ENCODE results near the gene PIP5KL1.

Gene PIP5KL1

DNA sequence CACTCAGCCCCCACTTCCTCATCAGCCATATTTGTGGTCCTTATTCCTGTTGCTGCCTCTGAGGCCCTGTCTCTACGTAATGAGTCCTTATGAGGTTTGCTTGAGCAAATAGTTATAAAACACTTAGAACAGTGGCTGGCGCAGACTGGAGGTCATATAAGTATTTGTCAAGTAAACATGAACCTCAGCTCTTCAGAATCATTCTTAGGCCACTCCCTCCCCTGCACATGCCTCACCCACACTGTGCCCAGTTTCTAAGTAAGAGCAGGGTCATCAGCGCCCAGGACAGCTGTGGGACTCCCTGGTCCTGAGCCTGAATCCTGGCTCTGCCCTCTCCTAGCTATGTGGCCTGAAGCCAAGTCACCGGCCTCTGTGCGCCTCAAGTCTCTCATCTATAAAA, 17.7 kb downstream of the PIP5KL1 start:
- no peak for DNase-seq

- DNase-seq, result no peak
These were observed 18.3 kb downstream of the PIP5KL1 start for GRCh38 chr9:127912296-127912695.

GRCh38 chr9:127910613-127911205, 19.9 kb downstream of the PIP5KL1 start:
- no peak for DNase-seq

DNA sequence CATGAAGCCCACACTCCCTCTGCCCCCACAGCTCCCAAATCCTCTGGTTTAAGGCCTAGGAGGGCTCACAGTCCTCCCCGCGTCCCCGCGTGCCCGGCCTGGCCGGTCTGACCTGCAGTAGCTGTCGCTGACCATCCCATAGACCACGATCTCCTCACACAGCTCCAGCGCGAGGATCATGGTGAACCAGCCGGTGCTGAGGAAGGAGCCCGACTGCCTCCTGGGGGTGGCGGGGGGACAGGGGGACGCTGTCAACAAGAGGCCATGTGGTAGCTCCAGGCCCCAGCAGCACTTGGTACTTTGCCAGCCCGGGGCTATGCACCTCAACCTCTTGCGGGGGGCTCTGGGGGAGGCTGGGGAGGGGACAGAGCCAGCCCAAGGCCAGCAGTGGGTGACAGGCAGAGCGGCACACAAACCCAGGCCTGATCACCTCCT, 20.7 kb downstream of the PIP5KL1 start:
- no peak for DNase-seq

DNA sequence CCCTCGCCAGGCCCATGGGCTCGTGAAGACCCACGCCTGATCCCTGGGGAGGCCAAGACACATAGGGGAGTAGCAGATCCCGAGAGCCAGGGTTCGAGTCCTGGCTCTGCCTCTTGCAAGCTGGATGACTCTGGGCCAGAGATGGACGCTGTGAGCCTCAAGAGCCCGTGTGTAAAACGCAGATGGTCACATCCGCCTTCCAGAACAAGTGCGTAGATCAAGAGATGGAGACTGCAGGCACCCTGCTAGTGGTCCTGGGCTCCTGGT, 22.0 kb downstream of the PIP5KL1 start:
- DNase-seq, result no peak

DNA sequence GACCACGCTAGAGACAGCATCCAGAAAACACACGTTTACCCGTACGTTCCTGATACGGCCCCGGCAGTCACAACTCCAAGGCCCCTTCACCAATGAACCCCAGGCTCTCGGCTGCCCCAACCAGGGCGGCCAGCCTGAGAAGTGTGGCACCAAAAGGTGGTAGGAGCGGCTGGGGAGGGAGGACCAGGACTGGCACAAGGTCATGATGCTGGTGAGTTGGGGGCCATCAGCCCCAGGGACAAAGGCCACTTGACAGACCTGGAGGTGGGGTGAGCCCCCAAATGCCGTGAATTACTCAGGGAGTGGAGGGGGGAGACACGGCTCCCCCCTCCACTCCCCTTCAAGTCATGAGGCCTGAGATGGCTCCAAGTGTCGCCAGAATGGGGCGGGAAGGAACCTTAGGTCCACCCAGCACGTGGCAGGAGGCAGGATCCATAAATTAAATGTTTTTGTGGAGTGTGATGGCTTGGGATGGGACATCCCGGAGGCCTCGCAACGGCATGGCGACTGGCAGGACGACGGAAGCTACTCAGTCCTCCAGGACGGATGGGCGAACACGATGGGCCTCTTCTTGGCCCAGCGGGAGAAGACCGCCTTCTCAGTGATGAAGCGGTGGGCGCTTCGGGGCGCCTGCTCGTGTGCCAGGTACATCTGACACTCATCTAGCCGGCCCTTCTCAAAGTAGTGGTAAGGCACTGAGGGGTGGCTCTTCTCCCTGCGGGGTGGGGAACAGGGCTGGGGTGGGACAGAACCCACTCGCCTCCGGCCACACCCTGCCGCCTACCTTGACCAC, 22.5 kb downstream of the PIP5KL1 start:
- no peak for DNase-seq

GRCh38 chr9:127905788-127906191, 24.8 kb downstream of the PIP5KL1 start:
- DNase-seq, result peak; percentile 58 to 71 (median 70)

GRCh38 chr9:127905004-127905728, 25.4 kb downstream of the PIP5KL1 start:
- DNase-seq, result peak in 4 of 6 experiments; percentile 42 to 53 (median 48)

DNA sequence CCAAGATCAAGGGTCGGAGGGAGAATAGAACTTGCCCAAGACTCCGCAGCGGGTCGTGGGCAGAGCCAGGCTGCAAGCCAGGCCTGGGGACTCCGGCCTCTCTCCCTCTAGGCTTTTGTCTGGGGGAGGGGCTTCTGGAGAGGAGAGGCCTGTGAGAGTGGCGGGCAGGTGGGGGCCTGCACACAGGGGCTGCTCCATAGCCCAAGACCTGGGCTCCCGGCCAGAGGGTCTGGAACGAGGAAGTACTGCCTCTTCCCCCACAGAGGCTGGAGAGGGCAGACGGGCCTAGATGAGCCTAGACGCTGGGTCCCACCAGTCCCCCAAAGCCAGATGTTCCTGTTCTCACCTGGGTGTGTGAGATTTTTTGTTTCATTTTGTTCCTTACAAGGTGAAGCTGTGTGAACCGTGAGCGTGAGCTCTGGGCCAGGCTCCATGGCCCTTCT, 26.0 kb downstream of the PIP5KL1 start:
- DNase-seq, result no peak

GRCh38 chr9:127903557-127904475, 26.8 kb downstream of the PIP5KL1 start:
- peak in 4 of 6 experiments; percentile 33 to 70 (median 46) for DNase-seq

DNA sequence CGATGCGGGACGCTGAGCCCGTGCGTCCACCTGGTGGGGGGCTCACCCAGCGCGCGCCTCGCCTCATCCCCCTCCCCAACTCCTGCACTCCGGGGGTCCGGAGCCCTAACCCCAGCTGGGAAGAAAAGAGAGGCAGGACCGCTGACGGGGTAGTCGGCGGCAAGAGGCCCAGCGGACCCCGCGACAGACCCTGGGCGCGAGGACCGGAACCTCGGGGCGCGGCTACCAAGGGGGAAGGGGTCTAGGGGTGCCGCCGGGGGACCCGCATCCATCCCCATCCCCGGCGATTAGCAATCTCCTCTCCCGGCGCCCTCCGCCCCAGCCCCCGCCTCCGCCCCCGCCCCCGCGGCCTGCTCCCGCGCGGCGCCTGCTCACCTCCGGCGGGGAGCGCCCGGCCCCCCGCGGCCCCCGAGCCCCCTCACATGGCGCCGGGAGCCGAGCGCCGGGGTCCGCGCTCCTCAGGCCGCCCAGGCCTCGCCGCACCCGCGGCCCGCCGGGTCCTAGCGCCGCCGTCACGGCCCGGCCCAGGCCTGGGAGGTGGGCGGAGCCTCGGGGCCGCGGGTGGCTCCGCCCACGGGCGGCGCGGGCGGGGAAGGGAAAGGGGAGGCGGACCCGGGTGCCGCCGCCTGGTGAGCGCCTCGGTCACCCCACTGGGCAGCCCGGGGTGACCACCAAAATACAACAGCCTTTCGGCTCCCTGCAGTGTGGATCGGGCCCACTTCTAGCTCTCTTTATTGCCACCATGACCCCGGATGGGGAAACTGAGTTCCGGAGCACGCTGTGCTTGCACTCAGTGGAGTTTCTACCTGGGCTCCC, 31.2 kb downstream of the PIP5KL1 start, which contains the start of gene ST6GALNAC6:
Gene ST6GALNAC6, minus strand, starts transcription at position 476 of the 816 bp plus-strand sequence. CDS start 1,622 bp downstream, outside the sequence.
- DNase-seq, result peak in 4 of 6 experiments; percentile 27 to 63 (median 56)

DNA sequence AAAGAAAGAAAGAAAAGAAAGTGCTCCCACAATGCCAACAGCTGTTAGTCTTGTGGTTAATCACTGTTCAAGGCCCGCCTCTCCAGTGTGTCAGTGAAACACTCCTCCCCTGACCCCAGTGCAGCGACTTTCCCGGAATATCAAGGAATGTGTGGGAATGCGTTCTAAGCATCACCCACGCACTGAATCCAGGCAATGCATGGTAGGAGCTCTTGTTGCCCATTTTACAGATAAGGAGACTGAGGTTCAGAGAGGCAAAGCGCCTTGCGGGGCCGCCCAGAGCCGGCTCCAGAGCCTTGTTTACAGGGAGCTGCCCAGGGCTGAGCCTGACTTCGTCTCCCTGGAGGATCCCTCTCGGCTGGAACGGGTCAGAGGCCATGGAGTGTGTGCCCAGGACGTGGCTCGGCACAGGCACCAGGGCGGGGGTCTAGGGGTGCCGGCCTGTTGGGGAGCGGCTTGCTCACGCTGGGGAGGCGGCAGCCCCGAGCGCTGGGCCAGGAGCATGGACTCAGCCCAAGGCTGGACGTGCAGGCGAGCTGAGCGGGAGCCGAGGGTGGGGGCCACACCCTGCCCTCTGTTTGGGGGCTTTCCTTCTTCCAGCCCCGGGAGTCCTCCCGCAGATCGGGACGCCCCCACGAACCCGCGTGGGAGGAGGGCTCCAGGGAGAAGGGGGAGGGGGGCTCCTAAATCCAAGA, 32.0 kb downstream of the PIP5KL1 start:
- DNase-seq, result no peak

DNA sequence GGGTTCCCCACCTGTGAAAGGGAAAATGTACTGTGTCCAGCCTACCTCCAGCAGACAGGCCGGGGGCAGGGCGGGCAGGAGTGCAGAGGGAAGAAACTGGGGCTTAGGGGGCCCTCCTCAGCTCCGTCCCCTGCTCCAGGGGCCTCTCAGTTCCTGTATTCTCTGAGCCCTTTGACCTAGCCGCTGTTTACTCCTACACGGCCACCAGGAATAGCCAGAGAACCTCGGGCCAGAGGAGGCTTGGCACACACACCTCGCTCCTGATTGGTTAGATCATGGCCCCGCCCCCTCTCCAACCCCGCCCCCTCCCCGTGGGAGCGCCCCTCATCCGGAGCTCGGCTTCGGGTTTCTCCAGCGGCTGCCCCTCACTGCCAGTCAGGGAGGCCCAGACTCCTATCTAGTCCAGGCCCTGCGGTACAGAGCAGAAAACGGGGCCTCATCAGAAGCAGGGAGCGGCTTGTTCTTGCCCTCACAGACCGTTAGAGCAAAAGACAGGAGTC, 33.3 kb downstream of the PIP5KL1 start:
- DNase-seq, result peak in 3 of 6 experiments; percentile 13 to 42 (median 24)

DNA sequence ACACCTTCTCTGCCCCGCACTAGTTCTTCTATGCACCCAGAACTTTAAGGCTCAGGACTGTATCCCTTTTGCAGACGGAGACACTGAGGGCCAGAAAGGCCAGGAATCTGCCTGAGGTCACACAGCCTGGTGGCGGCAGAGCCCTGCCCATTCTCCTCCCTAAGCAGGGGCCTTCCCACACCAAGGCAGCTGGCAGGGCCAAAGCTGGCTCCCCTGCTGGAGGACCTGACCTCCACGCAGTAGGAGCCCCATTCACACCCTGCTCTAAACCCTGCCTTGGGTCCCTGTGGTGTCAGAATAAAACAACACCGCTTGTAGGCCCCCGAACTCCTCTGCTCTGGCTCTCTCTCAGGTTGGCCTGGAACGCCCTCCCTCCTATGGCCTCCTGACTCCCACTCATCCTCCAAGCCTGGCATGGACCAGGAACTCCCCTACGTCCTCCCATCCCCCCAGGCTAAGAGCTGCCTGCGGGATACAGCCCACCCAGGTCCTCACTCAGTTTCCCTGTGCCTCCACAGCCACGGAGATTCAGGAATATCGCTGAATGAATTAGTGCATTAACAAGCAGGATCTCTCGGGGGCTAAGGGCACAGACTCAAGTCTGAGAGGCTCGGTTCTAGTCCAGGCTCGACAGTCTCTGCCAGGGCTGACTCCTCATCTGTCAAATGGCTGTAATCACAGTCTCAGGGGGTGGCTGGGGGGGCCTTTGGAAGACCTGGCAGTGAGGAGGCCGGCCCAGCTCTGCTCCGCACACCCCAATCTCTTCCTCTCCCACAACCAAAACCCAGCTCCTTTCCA, 34.0 kb downstream of the PIP5KL1 start:
- DNase-seq, result no peak

DNA sequence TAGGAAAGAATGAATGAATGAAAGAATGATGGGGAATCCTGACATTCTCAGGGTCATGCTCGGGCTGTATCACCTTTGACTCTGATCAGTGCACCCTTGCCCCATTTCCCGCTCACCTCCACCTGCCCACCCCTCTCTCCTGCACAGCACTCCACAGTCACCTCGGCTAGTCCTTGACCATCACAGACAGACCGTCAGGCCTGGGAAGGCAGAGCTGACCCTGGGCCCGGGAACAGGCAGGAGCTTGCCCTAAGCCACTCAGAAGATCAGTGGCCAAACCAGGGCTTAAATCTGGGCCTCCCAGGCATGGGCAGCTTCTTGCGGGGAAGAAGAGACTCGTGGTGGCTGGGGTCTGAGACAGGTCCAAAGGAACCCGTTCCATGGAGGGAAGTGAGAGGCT, 34.8 kb downstream of the PIP5KL1 start:
- DNase-seq, result no peak

- DNase-seq, result no peak
These were observed 37.2 kb downstream of the PIP5KL1 start for GRCh38 chr9:127893392-127893791.

- no peak for DNase-seq
These were observed 37.7 kb downstream of the PIP5KL1 start for GRCh38 chr9:127892831-127893230.

DNA sequence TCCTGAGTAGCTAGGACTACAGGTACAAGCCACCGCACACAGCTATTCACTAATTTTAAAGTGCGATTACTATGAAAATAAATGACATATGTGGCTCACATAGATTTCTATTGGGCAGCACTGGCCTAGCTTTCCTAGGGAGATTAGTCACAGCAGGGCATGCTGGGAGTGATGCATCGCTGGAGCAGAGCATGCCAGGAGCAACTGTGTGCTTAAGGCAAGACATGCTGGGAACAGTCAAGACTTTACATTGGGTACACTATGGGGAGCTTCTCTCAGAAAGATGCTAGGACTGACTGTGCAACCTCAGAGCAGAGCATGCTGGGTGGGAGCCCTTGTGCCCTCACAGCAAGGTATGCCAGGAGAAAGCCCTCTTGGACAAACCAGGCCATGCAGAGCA, 40.5 kb downstream of the PIP5KL1 start:
- DNase-seq, result no peak

DNA sequence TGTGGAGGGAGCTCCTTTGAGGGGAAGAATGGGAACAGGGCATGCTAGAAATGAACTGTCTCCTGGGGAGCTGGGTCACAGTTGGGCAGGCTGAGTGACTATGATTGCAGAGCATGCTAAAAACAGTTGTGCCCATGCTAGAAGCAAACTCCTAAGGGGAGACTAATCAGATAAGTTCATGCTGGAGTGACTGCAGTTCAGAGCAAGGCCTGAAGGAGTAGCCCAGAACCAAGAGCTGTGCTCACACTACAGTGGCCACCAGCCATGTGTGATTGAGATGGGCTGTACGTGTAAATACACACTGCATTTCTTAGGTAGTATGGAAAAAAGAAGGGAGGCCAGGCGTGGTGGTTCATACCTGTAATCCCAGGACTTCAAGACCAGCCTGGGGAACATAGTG, 42.8 kb downstream of the PIP5KL1 start:
- DNase-seq, result no peak

DNA sequence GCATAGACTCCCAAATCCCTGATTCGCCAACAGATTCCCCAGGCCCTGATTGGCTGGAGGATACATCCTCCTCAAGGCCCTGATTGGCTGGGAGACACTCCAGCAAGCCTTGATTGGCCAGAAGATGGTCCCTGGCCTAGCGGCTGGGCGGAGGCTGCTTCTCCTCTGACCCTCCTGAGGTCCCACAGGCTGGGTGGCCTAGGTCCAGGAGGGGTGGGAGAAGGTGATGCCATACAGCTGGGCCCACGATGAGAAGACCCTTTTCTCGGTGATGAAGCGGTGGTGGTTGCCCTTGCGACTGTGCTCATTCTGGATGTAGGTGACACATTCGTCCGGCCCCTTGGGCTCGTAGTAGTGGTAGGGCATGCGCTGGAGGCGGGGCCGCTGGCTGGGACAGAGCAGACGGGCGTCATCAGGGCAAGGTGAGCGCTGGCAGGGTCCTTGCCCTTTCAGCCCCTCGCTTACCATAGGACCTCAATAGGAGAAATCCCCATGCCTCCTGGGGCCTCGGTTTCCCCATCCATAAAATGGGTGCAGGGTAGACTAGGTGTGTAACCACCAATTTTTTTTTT, 44.1 kb downstream of the PIP5KL1 start:
- no peak for DNase-seq

Measured in stimulated activated naive CD4-positive, alpha-beta T cell (primary cell).